OCI-LY3 (cell line): ENCODE measurements around the gene CALM1.

ENCODE experiments used
- H2AFZ ChIP-seq: fragments of 200-600, 300-600 bp; shearing (Covaris generic); 2 replicates; pipeline ENCODE4 v1.6.0; 2014; ENCODE audit warnings: antibody characterized with exemption, low read depth, low read length
- H3K27ac ChIP-seq: fragments of 200-600, 300-600 bp; sonication (generic); 2 replicates; pipeline ENCODE4 v1.5.1; 2014; ENCODE audit warnings: mild to moderate bottlenecking, low read length, moderate library complexity, mixed read lengths
- H3K27me3 ChIP-seq: fragments of 200-600, 300-600 bp; sonication (generic); 2 replicates; pipeline ENCODE4 v1.6.1; 2014; ENCODE audit warnings: low read depth, low read length, mixed read lengths
- H3K36me3 ChIP-seq: fragments of 200-600, 300-600 bp; sonication (generic); replicated peaks from 2 replicates; pipeline ENCODE3; 2014; ENCODE audit warnings: low read depth, low read length, mixed read lengths
- H3K4me1 ChIP-seq: fragments of 300-600, 200-600 bp; sonication (generic); 2 replicates; pipeline ENCODE4 v1.6.1; 2014; ENCODE audit warnings: low read length, mixed read lengths
- H3K4me2 ChIP-seq: fragments of 200-600, 300-600 bp; sonication (generic); 2 replicates; pipeline ENCODE4 v1.6.1; 2014; ENCODE audit warnings: low read length, mixed read lengths
- H3K4me3 ChIP-seq: fragments of 300-600, 200-600 bp; sonication (generic); 2 replicates; pipeline ENCODE4 v1.5.1; 2014; ENCODE audit warnings: antibody characterized with exemption, mild to moderate bottlenecking, low read length, moderate library complexity
- H3K79me2 ChIP-seq: fragments of 300-600, 200-600 bp; shearing (Covaris generic); 2 replicates; pipeline ENCODE4 v1.6.1; 2014; ENCODE audit warnings: mild to moderate bottlenecking, low read length, mixed read lengths
- H3K9ac ChIP-seq: fragments of 300-600, 200-600 bp; shearing (Covaris generic); 2 replicates; pipeline ENCODE4 v1.6.0; 2014; ENCODE audit warnings: mild to moderate bottlenecking, low read length, moderate library complexity
- H3K9me3 ChIP-seq: fragments of 200-600, 300-600 bp; shearing (Covaris generic); 2 replicates; pipeline ENCODE4 v1.6.1; 2014; ENCODE audit warnings: low read length, mixed read lengths; ENCODE audit not compliant: insufficient read depth
- H4K20me1 ChIP-seq: fragments of 200-600, 300-600 bp; sonication (generic); 2 replicates; pipeline ENCODE4 v1.6.1; 2016; ENCODE audit warnings: low read length, mixed read lengths; ENCODE audit not compliant: insufficient read depth
- CTCF ChIP-seq: fragments of 200-600, 300-600 bp; sonication (generic); IDR thresholded peaks from 2 replicates; pipeline ENCODE4 v1.5.1; 2014; ENCODE audit warnings: antibody characterized with exemption, low read length, low read depth
- EZH2phosphoT487 ChIP-seq: fragments of 200-600 bp; shearing (Covaris generic); IDR thresholded peaks from 2 replicates; pipeline ENCODE4 v1.6.1; 2018; ENCODE audit warnings: antibody characterized with exemption, mixed run types, low read depth

Gene CALM1

GRCh38 chr14:90456551-90456950, 59.7 kb downstream of the CALM1 start:
- H3K27me3 ChIP-seq, result 0 out of 2 replicates have a peak, but pooled peaks cover 5% of the 10 kb centered on the region
- no peak for TF ChIP-seq CTCF
- no peak for TF ChIP-seq EZH2phosphoT487
- H3K79me2 ChIP-seq, result no peaks in the 10 kb centered on the region
- no peak overlapping the region for H3K4me3 ChIP-seq
- H3K9ac ChIP-seq, result no peak overlapping the region
- no peaks in the 10 kb centered on the region for H3K9me3 ChIP-seq
- no peak overlapping the region for H3K27ac ChIP-seq
- no peaks in the 10 kb centered on the region for H4K20me1 ChIP-seq
- H3K36me3 ChIP-seq, result no peaks in the 10 kb centered on the region
- H3K4me1 ChIP-seq, result peaks cover 12% of the 10 kb centered on the region
- H3K4me2 ChIP-seq, result no peak overlapping the region
- H2AFZ ChIP-seq, result no peak overlapping the region

GRCh38 chr14:90457186-90457585, 60.4 kb downstream of the CALM1 start:
- H3K36me3 ChIP-seq, result no peaks in the 10 kb centered on the region
- H3K9me3 ChIP-seq, result no peaks in the 10 kb centered on the region
- H3K4me1 ChIP-seq, result peaks cover 5% of the 10 kb centered on the region
- H3K4me3 ChIP-seq, result no peak overlapping the region
- no peak overlapping the region for H3K27ac ChIP-seq
- H2AFZ ChIP-seq, result no peak overlapping the region
- H3K79me2 ChIP-seq, result no peaks in the 10 kb centered on the region
- H4K20me1 ChIP-seq, result no peaks in the 10 kb centered on the region
- H3K27me3 ChIP-seq, result 0 out of 2 replicates have a peak, but pooled peaks cover 5% of the 10 kb centered on the region
- no peak overlapping the region for H3K4me2 ChIP-seq
- TF ChIP-seq EZH2phosphoT487 (no peak), CTCF (no peak)
- H3K9ac ChIP-seq, result no peak overlapping the region
